Measurements from ENCODE around the gene RNF150.
"Not testable (repeated sequence)": the region's sequence is repeated elsewhere in the genome, so short reads cannot be mapped to it uniquely, and the experiment has no call there.

The RNF150 gene

DNA sequence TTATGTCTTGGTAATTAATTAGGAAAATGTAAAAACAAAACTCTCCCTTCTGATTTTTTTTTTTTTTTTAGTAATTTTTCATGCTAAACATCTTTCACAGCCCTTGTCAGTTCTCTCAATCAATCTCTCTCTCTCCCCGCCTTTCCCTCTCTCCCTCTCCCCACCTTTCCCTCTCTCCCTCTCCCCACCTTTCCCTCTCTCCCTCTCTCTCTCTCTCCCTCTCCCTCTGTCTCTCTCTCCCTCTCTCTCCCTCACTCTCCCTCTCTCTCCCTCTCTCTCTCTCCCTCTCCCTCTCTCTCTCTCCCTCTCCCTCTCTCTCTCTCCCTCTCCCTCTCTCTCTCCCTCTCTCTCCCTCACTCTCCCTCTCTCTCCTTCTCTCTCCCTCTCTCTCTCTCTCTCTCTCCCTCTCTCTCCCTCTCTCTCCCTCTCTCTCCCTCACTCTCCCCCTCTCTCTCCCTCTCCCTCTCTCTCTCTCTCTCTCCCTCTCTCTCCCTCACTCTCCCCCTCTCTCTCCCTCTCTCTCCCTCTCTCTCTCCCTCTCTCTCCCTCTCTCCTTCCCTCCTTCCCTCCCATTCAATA is 322.6 kb downstream of the RNF150 start:
- DNase-seq, result not testable (repeated sequence)
